ENCODE results near the gene PARD3B. TPM values are rescaled to one million over a fixed set of nuclear protein-coding genes. Genes with fewer than 3 reads are reported as not detected.

The PARD3B gene
- total RNA-seq, 1 experiment from 2014 or later: 5.1 TPM

GRCh38 chr2:205557873-205558272 lies 1012.6 kb downstream of the PARD3B start:
- DNase-seq: no peak
- Histone ChIP-seq H3K4me1 (no peaks in the 10 kb centered on the region; the same call in 1 of the 2 replicates), H3K9me3 (replicated peaks) (no peaks in the 10 kb centered on the region), H3K4me3 (no peak overlapping the region), H3K27ac (no peak overlapping the region), H3K27me3 (no peaks in the 10 kb centered on the region), H3K36me3 (no peaks in the 10 kb centered on the region)

GRCh38 chr2:205561441-205561840 lies 1016.2 kb downstream of the PARD3B start:
- Histone ChIP-seq H3K4me1 (peaks cover 4% of the 10 kb centered on the region), H3K36me3 (no peaks in the 10 kb centered on the region), H3K27me3 (no peaks in the 10 kb centered on the region), H3K27ac (no peak overlapping the region), H3K9me3 (replicated peaks) (no peaks in the 10 kb centered on the region), H3K4me3 (no peak overlapping the region)
- DNase-seq: no peak

GRCh38 chr2:205563646-205564045 lies 1018.4 kb downstream of the PARD3B start:
- Histone ChIP-seq H3K27ac (no peak overlapping the region), H3K27me3 (no peaks in the 10 kb centered on the region), H3K4me3 (no peak overlapping the region), H3K4me1 (peaks cover 9% of the 10 kb centered on the region), H3K36me3 (no peaks in the 10 kb centered on the region), H3K9me3 (replicated peaks) (no peaks in the 10 kb centered on the region)
- DNase-seq: peak; percentile 48 to 56

- H3K9me3 ChIP-seq (replicated peaks): no peaks in the 10 kb centered on the region; the same call in 1 of the 2 replicates
- H3K27ac ChIP-seq: no peak overlapping the region
- no peak overlapping the region for H3K4me3 ChIP-seq
- DNase-seq: no peak
- H3K4me1 ChIP-seq: peaks cover 9% of the 10 kb centered on the region
- no peaks in the 10 kb centered on the region for H3K27me3 ChIP-seq
- H3K36me3 ChIP-seq: no peaks in the 10 kb centered on the region
Measured at GRCh38 chr2:205564346-205565141, 1019.3 kb downstream of the PARD3B start.

- Histone ChIP-seq H3K9me3 (replicated peaks) (no peaks in the 10 kb centered on the region; the same call in 1 of the 2 replicates), H3K27me3 (no peaks in the 10 kb centered on the region), H3K4me1 (peaks cover 9% of the 10 kb centered on the region), H3K27ac (no peak overlapping the region), H3K4me3 (no peak overlapping the region), H3K36me3 (no peaks in the 10 kb centered on the region)
- no peak for DNase-seq
Measured at GRCh38 chr2:205565142-205565522, 1019.9 kb downstream of the PARD3B start.

GRCh38 chr2:205566606-205567168 lies 1021.4 kb downstream of the PARD3B start:
- Histone ChIP-seq H3K4me3 (no peak overlapping the region), H3K9me3 (replicated peaks) (no peaks in the 10 kb centered on the region; the same call in 1 of the 2 replicates), H3K27me3 (no peaks in the 10 kb centered on the region), H3K4me1 (peaks cover 9% of the 10 kb centered on the region), H3K36me3 (no peaks in the 10 kb centered on the region), H3K27ac (no peak overlapping the region)
- DNase-seq: peak; percentile 26 to 56

- Histone ChIP-seq H3K27me3 (no peaks in the 10 kb centered on the region), H3K36me3 (no peaks in the 10 kb centered on the region), H3K9me3 (replicated peaks) (no peaks in the 10 kb centered on the region; the same call in 1 of the 2 replicates), H3K27ac (no peak overlapping the region), H3K4me1 (peaks cover 9% of the 10 kb centered on the region), H3K4me3 (no peak overlapping the region)
- no peak for DNase-seq
Measured at GRCh38 chr2:205568620-205569019, 1023.3 kb downstream of the PARD3B start.

- Histone ChIP-seq H3K4me1 (peaks cover 9% of the 10 kb centered on the region), H3K36me3 (no peaks in the 10 kb centered on the region)
Measured at GRCh38 chr2:205570648-205571047, 1025.4 kb downstream of the PARD3B start.

GRCh38 chr2:205571360-205571959 lies 1026.2 kb downstream of the PARD3B start:
- no peaks in the 10 kb centered on the region for H3K36me3 ChIP-seq
- H3K4me3 ChIP-seq: no peak overlapping the region
- peaks cover 6% of the 10 kb centered on the region; the same call in 1 of the 2 replicates for H3K9me3 ChIP-seq (replicated peaks)
- no peaks in the 10 kb centered on the region for H3K27me3 ChIP-seq
- no peak overlapping the region for H3K27ac ChIP-seq
- DNase-seq: no peak
- peaks cover 5% of the 10 kb centered on the region; the same call in 1 of the 2 replicates for H3K4me1 ChIP-seq

More at GRCh38 chr2:205570648-205571047, 1025.4 kb downstream of the PARD3B start:
- DNase-seq: no peak
- no peak overlapping the region for H3K27ac ChIP-seq
- peaks cover 4% of the 10 kb centered on the region; the same call in 1 of the 2 replicates for H3K9me3 ChIP-seq (replicated peaks)
- no peak overlapping the region for H3K4me3 ChIP-seq
- no peaks in the 10 kb centered on the region for H3K27me3 ChIP-seq

GRCh38 chr2:205574001-205574400 lies 1028.7 kb downstream of the PARD3B start:
- Histone ChIP-seq H3K4me3 (no peak overlapping the region), H3K9me3 (replicated peaks) (peaks cover 6% of the 10 kb centered on the region), H3K27me3 (no peaks in the 10 kb centered on the region), H3K27ac (no peak overlapping the region), H3K36me3 (no peaks in the 10 kb centered on the region), H3K4me1 (no peaks in the 10 kb centered on the region)
- no peak for DNase-seq

GRCh38 chr2:205579335-205579734 lies 1034.1 kb downstream of the PARD3B start:
- Histone ChIP-seq H3K27me3 (no peaks in the 10 kb centered on the region), H3K4me3 (no peak overlapping the region), H3K4me1 (peaks cover 5% of the 10 kb centered on the region; the same call in 1 of the 2 replicates), H3K36me3 (no peaks in the 10 kb centered on the region), H3K9me3 (replicated peaks) (peaks cover 6% of the 10 kb centered on the region; the same call in 1 of the 2 replicates), H3K27ac (no peak overlapping the region)
- no peak for DNase-seq

- Histone ChIP-seq H3K9me3 (replicated peaks) (peaks cover 5% of the 10 kb centered on the region; the same call in 1 of the 2 replicates), H3K27ac (no peak overlapping the region), H3K36me3 (no peaks in the 10 kb centered on the region), H3K4me3 (no peak overlapping the region), H3K27me3 (no peaks in the 10 kb centered on the region), H3K4me1 (peaks cover 12% of the 10 kb centered on the region)
- DNase-seq: no peak
Measured at GRCh38 chr2:205580212-205580987, 1035.1 kb downstream of the PARD3B start.

- Histone ChIP-seq H3K27ac (no peak overlapping the region), H3K9me3 (replicated peaks) (no peaks in the 10 kb centered on the region; the same call in 1 of the 2 replicates), H3K36me3 (no peaks in the 10 kb centered on the region), H3K27me3 (no peaks in the 10 kb centered on the region), H3K4me3 (no peak overlapping the region), H3K4me1 (peaks cover 25% of the 10 kb centered on the region)
- DNase-seq: no peak
Measured at GRCh38 chr2:205582366-205582765, 1037.1 kb downstream of the PARD3B start.
